ENCODE results near the gene DNAH14. TPM values are rescaled to one million over a fixed set of nuclear protein-coding genes. Genes with fewer than 3 reads are reported as not detected.

The DNAH14 gene
- total RNA-seq, 1 experiment from 2014 or later: 39.7 TPM

DNA sequence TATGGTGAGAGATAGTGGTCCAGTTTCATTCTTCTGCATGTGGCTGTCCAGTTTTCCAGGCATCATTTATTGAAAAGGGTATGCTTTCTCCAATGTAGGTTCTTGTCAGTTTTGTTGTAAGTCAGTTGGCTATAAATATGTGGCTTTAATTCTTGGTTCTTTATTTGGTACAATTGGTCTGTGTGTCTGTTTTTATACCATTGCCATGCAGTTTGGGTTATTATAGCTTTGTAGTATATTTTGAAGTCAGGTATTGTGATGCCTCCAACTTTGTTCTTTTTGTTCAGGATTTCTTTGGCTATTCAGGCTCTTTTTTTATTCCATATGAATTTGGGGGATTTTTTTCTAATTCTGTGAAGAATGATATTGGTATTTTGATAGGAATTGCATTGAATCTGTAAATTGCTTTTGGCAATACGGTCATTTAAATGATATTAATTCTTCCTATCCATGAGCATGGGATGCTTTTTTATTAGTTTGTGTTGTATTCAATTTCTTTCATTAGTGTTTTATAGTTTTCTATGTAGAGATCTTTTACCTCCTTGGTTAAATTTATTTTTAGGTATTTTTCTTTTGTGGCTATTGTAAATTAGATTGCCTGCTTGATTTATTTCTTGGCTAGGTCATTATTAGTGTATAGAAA is 3.3 kb downstream of the DNAH14 start:
- H3K79me1 ChIP-seq (ENCODE audit: insufficient read depth, low read depth, low read length, poor library complexity, severe bottlenecking): no peaks in the 10 kb centered on the region
- no peak overlapping the region for H3K27ac Mint-ChIP-seq
- H3K23ac ChIP-seq (ENCODE audit: insufficient read length, low read depth, low read length): no peak overlapping the region
- H2AFZ ChIP-seq (ENCODE audit: low read length): no peak overlapping the region
- H3K4me3 Mint-ChIP-seq: no peak overlapping the region
- no peak overlapping the region for H4K5ac ChIP-seq (ENCODE audit: insufficient read length, low read depth, low read length)
- no peak overlapping the region for H3K14ac ChIP-seq (ENCODE audit: insufficient read depth, low read length)
- peaks cover 44 to 61% (median 49%) of the 10 kb centered on the region in 3 experiments for H3K36me3 Mint-ChIP-seq (ENCODE audit: insufficient read depth in 1 of 3, low read depth in 3 of 3)
- no peak overlapping the region for H2BK5ac ChIP-seq (ENCODE audit: insufficient read length, low read length)
- no peak overlapping the region for H4K8ac ChIP-seq (replicated peaks; ENCODE audit: insufficient read length, low read depth, low read length)
- no peak for DNase-seq
- no peak overlapping the region for H3K56ac ChIP-seq (ENCODE audit: insufficient read length, low read depth, low read length)
- no peak for TF ChIP-seq CTCF (conservative IDR thresholded peaks at IDR 0.05)
- H3T11ph ChIP-seq (ENCODE audit: low read length): no peak overlapping the region
- peaks cover 5% of the 10 kb centered on the region for H3K9me3 ChIP-seq (ENCODE audit: control insufficient read depth, low read depth, low read length)
- H3K27me3 ChIP-seq (ENCODE audit: insufficient read depth, low read length): no peaks in the 10 kb centered on the region
- H3K23me2 ChIP-seq (ENCODE audit: insufficient read length, low read depth, low read length, poor library complexity, severe bottlenecking): no peaks in the 10 kb centered on the region
- no peak overlapping the region for H3K4ac ChIP-seq (ENCODE audit: low read depth, low read length)
- H2AK5ac ChIP-seq (ENCODE audit: insufficient read length, low read length): no peak overlapping the region
- H3K18ac ChIP-seq (ENCODE audit: insufficient read length, low read depth, low read length): no peak overlapping the region
- no peaks in the 10 kb centered on the region for H3K4me1 Mint-ChIP-seq
- H2BK120ac ChIP-seq (ENCODE audit: low read depth, low read length, poor library complexity, severe bottlenecking): no peak overlapping the region
- peaks cover 60 to 63% of the 10 kb centered on the region in 2 experiments for H3K9me3 Mint-ChIP-seq
- no peak overlapping the region for H2BK15ac ChIP-seq (ENCODE audit: low read depth, low read length)
- H4K20me1 ChIP-seq (ENCODE audit: control insufficient read depth, insufficient read depth, insufficient read length): no peaks in the 10 kb centered on the region
- H4K91ac ChIP-seq (ENCODE audit: insufficient read length, low read depth, low read length): no peak overlapping the region
- no peak overlapping the region for H3K27ac ChIP-seq (ENCODE audit: insufficient read length, low read depth, low read length)
- no peaks in the 10 kb centered on the region; the same call in 1 of the 2 replicates for H3K27me3 Mint-ChIP-seq (ENCODE audit: low read depth)
- H2BK12ac ChIP-seq (ENCODE audit: insufficient read length, low read depth, low read length): no peak overlapping the region
- WGBS (ENCODE audit: extremely low coverage, insufficient read length, low lambda C conversion rate): no CpG with 5 or more reads among the region's 1 CpG
- H3K4me2 ChIP-seq (ENCODE audit: insufficient read depth, insufficient read length, low read length): no peak overlapping the region
- H3K9ac ChIP-seq (ENCODE audit: extremely low read depth, insufficient read length, low read length): no peak overlapping the region
- H3K79me2 ChIP-seq (ENCODE audit: insufficient read depth, low read length): peaks cover 3% of the 10 kb centered on the region; the same call in 1 of the 2 replicates
- H2BK20ac ChIP-seq (ENCODE audit: low read depth, low read length, poor library complexity, severe bottlenecking): no peak overlapping the region
- no peaks in the 10 kb centered on the region for H3K4me1 ChIP-seq (ENCODE audit: insufficient read depth, low read length)
